Upper lobe of left lung (tissue), 6 donors: ENCODE measurements around the gene HCK. TPM values are rescaled to one million over a fixed set of nuclear protein-coding genes. Genes with fewer than 3 reads are reported as not detected.
A peak's percentile ranks its signal among the peaks of the same experiment; 100 is the strongest.

Experiments
- ATAC-seq, 2 donors: fragments of 200-7000 bp; cut with Tn5 transposase; one replicate each; pipeline ENCODE4 v1.9.1; 2022; ENCODE audit warnings: mild to moderate bottlenecking in 2 of 2, moderate library complexity in 2 of 2; ENCODE audit not compliant: low FRiP score in 2 of 2
- DNase-seq, 2 donors: peaks; one replicate each; pipeline ENCODE4 v3.0.0-alpha.2; 2019 to 2020
- H3K27ac ChIP-seq, 4 donors: fragments of 200-600 bp; sonication (generic); one replicate each; pipeline ENCODE4 v1.5.1; 2016 to 2019
- H3K27me3 ChIP-seq, 4 donors: fragments of 200-600 bp; sonication (generic); one replicate each; pipeline ENCODE4 v1.5.1; 2017 to 2019
- H3K36me3 ChIP-seq, 4 donors: fragments of 200-600 bp; sonication (generic); one replicate each; pipeline ENCODE4 v1.5.1; 2016 to 2019
- H3K4me1 ChIP-seq, 4 donors: fragments of 200-600 bp; sonication (generic); one replicate each; pipeline ENCODE4 v1.5.1; 2018 to 2019
- H3K4me3 ChIP-seq, 4 donors: fragments of 200-600 bp; sonication (generic); one replicate each; pipeline ENCODE4 v1.5.1; 2017 to 2019; ENCODE audit warnings: mild to moderate bottlenecking in 2 of 4, moderate library complexity in 1 of 4
- H3K9me3 ChIP-seq, 4 donors: fragments of 200-600 bp; sonication (generic); one replicate each; pipeline ENCODE4 v1.5.1; 2018 to 2019
- CTCF ChIP-seq, 6 experiments: fragments of 450-650 bp in 4 of 6; fragments of 200-600 bp in 2 of 6; sonication (generic) in 2 of 6; IDR thresholded peaks; one replicate each; pipeline ENCODE4 v1.5.1; 2016 to 2019; ENCODE audit warnings: antibody characterized with exemption in 6 of 6
- EP300 ChIP-seq, 4 donors: sonication (generic); formaldehyde crosslinking; IDR thresholded peaks; one replicate each; pipeline ENCODE4 v1.5.1; 2017; ENCODE audit warnings: antibody characterized with exemption in 4 of 4, control low read depth in 2 of 4
- POLR2A ChIP-seq, 4 donors: fragments of 450-650 bp; IDR thresholded peaks; one replicate each; pipeline ENCODE4 v1.5.1; 2016 to 2017; ENCODE audit warnings: antibody characterized with exemption in 4 of 4, mild to moderate bottlenecking in 2 of 4
- POLR2AphosphoS5 ChIP-seq, 2 donors: sonication (generic); formaldehyde crosslinking; IDR thresholded peaks; one replicate each; pipeline ENCODE4 v1.5.1; 2017; ENCODE audit warnings: antibody characterized with exemption in 2 of 2
- WGBS, 2 donors: methylation state at CpG; one replicate each; pipeline ENCODE4 v1.1.5; 2017 to 2018; 5-methylcytosine and 5-hydroxymethylcytosine counted together
- small RNA-seq, 4 donors: library from RNA; depleted of rRNA; stranded (forward); fragments of <200 nt; gene quantifications; one replicate each; pipeline ENCODE3, GENCODE V24; 2016
- total RNA-seq, 6 donors: library from RNA; depleted of rRNA in 4 of 6; stranded (reverse); fragments of >200 nt in 4 of 6; gene quantifications; one replicate each; pipeline versions ENCODE4 v1.1.0 to v1.2.1, GENCODE V29; 2016 to 2021
- donor health status: DM: no; HTN: no; CAD: no; lungs with moderate emphysema.
- donor health status: DM: no; HTN: yes; CAD: no; lungs with severe emphysema.

The HCK gene
- total RNA-seq, 6 donors from 2014 or later: 27.7 to 93.9 (median 69.1) TPM

- H3K27ac ChIP-seq: no peak overlapping the region
- H3K27me3 ChIP-seq: no peaks in the 10 kb centered on the region
- TF ChIP-seq EP300 (IDR thresholded peaks at IDR 0.05) (no peak), POLR2A (IDR thresholded peaks at IDR 0.05) (no peak), CTCF (IDR thresholded peaks at IDR 0.05) (no peak), POLR2AphosphoS5 (IDR thresholded peaks at IDR 0.05) (no peak)
- peaks cover 2 to 5% (median 4%) of the 10 kb centered on the region in 4 donors for H3K4me1 ChIP-seq
- no peak overlapping the region for H3K4me3 ChIP-seq
- H3K9me3 ChIP-seq: no peaks in the 10 kb centered on the region
- WGBS, 2 donors: 95 to 100% methylated on average over 1 to 8 of the region's 8 CpGs
- no peak for ATAC-seq
- peaks cover 19 to 89% (median 68%) of the 10 kb centered on the region in 4 donors for H3K36me3 ChIP-seq
- no peak for DNase-seq
These were observed 97.6 kb downstream of the HCK start for GRCh38 chr20:32149566-32150170.

- peak in 1 of 2 donors; percentile 63 for DNase-seq
- H3K27me3 ChIP-seq: no peaks in the 10 kb centered on the region
These were observed 98.3 kb downstream of the HCK start for GRCh38 chr20:32150291-32150848.

More at GRCh38 chr20:32150291-32150848, 98.3 kb downstream of the HCK start:
- ATAC-seq: no peak
- H3K4me3 ChIP-seq: no peak overlapping the region
- TF ChIP-seq POLR2A (IDR thresholded peaks at IDR 0.05) (no peak), CTCF (IDR thresholded peaks at IDR 0.05) (no peak), POLR2AphosphoS5 (IDR thresholded peaks at IDR 0.05) (no peak), EP300 (IDR thresholded peaks at IDR 0.05) (no peak)
- 94 to 97% methylated on average over 7 to 10 of the region's 10 CpGs for WGBS, 2 donors
- H3K27ac ChIP-seq: no peak overlapping the region
- H3K9me3 ChIP-seq: no peaks in the 10 kb centered on the region
- peaks cover 13 to 82% (median 61%) of the 10 kb centered on the region in 4 donors for H3K36me3 ChIP-seq
- H3K4me1 ChIP-seq: peaks cover 6 to 12% (median 10%) of the 10 kb centered on the region in 4 donors

Small RNA genes lying within 50 kb of the gene (small RNA-seq; reads per million reads assigned to genes)
- gene RNA5SP481: 0 to 0.66 (median 0.18) reads per million in 4 donors
- gene RNA5SP482: 0 to 0.44 (median 0.03) reads per million in 4 donors

Other genes starting within 250 kb of the HCK start
- not detected for gene MYLK2, start 232.9 kb upstream of the HCK start, total RNA-seq
- gene FOXS1, start 206.6 kb upstream of the HCK start, total RNA-seq: 1 to 10 TPM in 2 of 6 donors, under 1 TPM in 1, not detected in 3; 0.91 to 1.7 (median 1.3) TPM
- 1 to 10 TPM in 4 of 6 donors, under 1 TPM in 1, not detected in 1; 0.69 to 1.7 (median 1.1) TPM for gene DUSP15, start 181.7 kb upstream of the HCK start, total RNA-seq
- 10 to 100 TPM in 1 of 6 donors, 1 to 10 TPM in 4, under 1 TPM in 1; 0.31 to 20.7 (median 4.4) TPM for gene TTLL9, start 181.6 kb upstream of the HCK start, total RNA-seq
- 10 to 100 TPM in 2 of 6 donors, 1 to 10 TPM in 4; 3.0 to 11.8 (median 7.9) TPM for gene PDRG1, start 100.2 kb upstream of the HCK start, total RNA-seq
- under 1 TPM in 3 of 6 donors, not detected in 3; under 0.01 to 0.07 (median 0.06) TPM for gene XKR7, start 84.1 kb upstream of the HCK start, total RNA-seq
- gene CCM2L, start 41.8 kb upstream of the HCK start, total RNA-seq: 10 to 100 TPM in 2 of 6 donors, 1 to 10 TPM in 4; 4.2 to 29.2 (median 8.3) TPM
- gene TM9SF4, start 57.5 kb downstream of the HCK start, total RNA-seq: 10 to 100 TPM; 26.7 to 48.0 (median 37.1) TPM
- 10 to 100 TPM; 11.4 to 17.1 (median 14.1) TPM for gene PLAGL2, start 155.5 kb downstream of the HCK start, total RNA-seq
- 10 to 100 TPM; 12.6 to 31.5 (median 26.5) TPM for gene POFUT1, start 155.6 kb downstream of the HCK start, total RNA-seq
- 10 to 100 TPM; 14.7 to 37.5 (median 26.7) TPM for gene KIF3B, start 225.4 kb downstream of the HCK start, total RNA-seq